CD4-positive, alpha-beta memory T cell (primary cell): ENCODE results near the gene TAF8. TPM values are rescaled to one million over a fixed set of nuclear protein-coding genes. Genes with fewer than 3 reads are reported as not detected.

ENCODE experiments used
- CTCF ChIA-PET: fragments of 350-600 bp; sonication (Branson Sonifier 250); formaldehyde crosslinking; loops from one replicate; lab custom pipeline; 2021; ENCODE audit warnings: inconsistent platforms; ENCODE audit not compliant: partially characterized antibody; lab: Charles Lee
- POLR2A ChIA-PET: fragments of 350-600 bp; sonication (Branson Sonifier 250); formaldehyde crosslinking; loops from one replicate; lab custom pipeline; 2021; ENCODE audit not compliant: partially characterized antibody; lab: Charles Lee
- DNase-seq, 5 donors: peaks; one replicate each; pipeline versions ENCODE4 v3.0.0 to v3.0.0-alpha.2; 2020 to 2022; ENCODE audit warnings: mixed read lengths in 1 of 5
- H3K27ac ChIP-seq: one replicate; pipeline ENCODE4 v1.7.0; 2013; ENCODE audit warnings: low read depth, low read length
- H3K27me3 ChIP-seq: 2 replicates; pipeline ENCODE4 v1.7.0; 2013; ENCODE audit warnings: mild to moderate bottlenecking, low read length, moderate library complexity; ENCODE audit not compliant: insufficient read depth
- H3K36me3 ChIP-seq: 2 replicates; pipeline ENCODE4 v1.7.0; 2013; ENCODE audit warnings: mild to moderate bottlenecking, low read length, moderate library complexity; ENCODE audit not compliant: insufficient read depth
- H3K4me1 ChIP-seq: 2 replicates; pipeline ENCODE4 v1.7.0; 2013; ENCODE audit warnings: mild to moderate bottlenecking, low read length, moderate library complexity; ENCODE audit not compliant: insufficient read depth
- H3K4me3 ChIP-seq, 2 donors: one replicate each; pipeline ENCODE4 v1.7.0; 2013; ENCODE audit warnings: low read length in 2 of 2, mild to moderate bottlenecking in 1 of 2
- H3K9me3 ChIP-seq, 2 donors: one replicate each; pipeline ENCODE4 v1.7.0; 2013; ENCODE audit warnings: low read length in 2 of 2, control low read depth in 1 of 2; ENCODE audit not compliant: control insufficient read depth in 1 of 2
- H3K27ac Mint-ChIP-seq, 7 donors: one replicate each; pipeline ENCODE4 v1.8.0; 2020 to 2021; ENCODE audit warnings: mixed read lengths in 7 of 7, mild to moderate bottlenecking in 6 of 7, inconsistent platforms in 3 of 7, moderate library complexity in 3 of 7
- H3K27me3 Mint-ChIP-seq, 2 donors: one replicate each; pipeline ENCODE4 v1.8.0; 2020 to 2021; ENCODE audit warnings: mixed read lengths in 2 of 2
- H3K36me3 Mint-ChIP-seq, 2 donors: one replicate each; pipeline ENCODE4 v1.8.0; 2020 to 2021; ENCODE audit warnings: mixed read lengths in 2 of 2, inconsistent platforms in 1 of 2, mild to moderate bottlenecking in 1 of 2
- H3K4me1 Mint-ChIP-seq, 4 donors: one replicate each; pipeline ENCODE4 v1.8.0; 2020 to 2021; ENCODE audit warnings: mixed read lengths in 4 of 4, mild to moderate bottlenecking in 1 of 4
- H3K4me3 Mint-ChIP-seq, 8 donors: one replicate each; pipeline ENCODE4 v1.8.0; 2020 to 2021; ENCODE audit warnings: mixed read lengths in 8 of 8, mild to moderate bottlenecking in 7 of 8, moderate library complexity in 6 of 8, inconsistent platforms in 3 of 8
- H3K9me3 Mint-ChIP-seq, 8 donors: one replicate each; pipeline ENCODE4 v1.8.0; 2020 to 2021; ENCODE audit warnings: mixed read lengths in 8 of 8, mild to moderate bottlenecking in 5 of 8, inconsistent platforms in 3 of 8, moderate library complexity in 1 of 8
- intact Hi-C: fragments of 100-400 bp; cut with micrococcal nuclease; formaldehyde crosslinking; loops from one replicate; pipeline ENCODE4 v1.15.1; 2023
- polyA plus RNA-seq, 2 donors: library from polyadenylated mRNA; unstranded; fragments of 300-500 nt; fragmentation: Illumina TruSeq; gene quantifications; one replicate each; pipeline ENCODE4 v1.2.3, GENCODE V29; 2021
- total RNA-seq, 2 experiments: library from RNA; stranded (reverse); gene quantifications; one replicate each; pipeline ENCODE4 v1.2.3, GENCODE V29; 2021

Gene TAF8
- total and polyA plus RNA-seq, 4 experiments from 2014 or later = 10.3 to 40.9 (median 29.2) TPM

DNA sequence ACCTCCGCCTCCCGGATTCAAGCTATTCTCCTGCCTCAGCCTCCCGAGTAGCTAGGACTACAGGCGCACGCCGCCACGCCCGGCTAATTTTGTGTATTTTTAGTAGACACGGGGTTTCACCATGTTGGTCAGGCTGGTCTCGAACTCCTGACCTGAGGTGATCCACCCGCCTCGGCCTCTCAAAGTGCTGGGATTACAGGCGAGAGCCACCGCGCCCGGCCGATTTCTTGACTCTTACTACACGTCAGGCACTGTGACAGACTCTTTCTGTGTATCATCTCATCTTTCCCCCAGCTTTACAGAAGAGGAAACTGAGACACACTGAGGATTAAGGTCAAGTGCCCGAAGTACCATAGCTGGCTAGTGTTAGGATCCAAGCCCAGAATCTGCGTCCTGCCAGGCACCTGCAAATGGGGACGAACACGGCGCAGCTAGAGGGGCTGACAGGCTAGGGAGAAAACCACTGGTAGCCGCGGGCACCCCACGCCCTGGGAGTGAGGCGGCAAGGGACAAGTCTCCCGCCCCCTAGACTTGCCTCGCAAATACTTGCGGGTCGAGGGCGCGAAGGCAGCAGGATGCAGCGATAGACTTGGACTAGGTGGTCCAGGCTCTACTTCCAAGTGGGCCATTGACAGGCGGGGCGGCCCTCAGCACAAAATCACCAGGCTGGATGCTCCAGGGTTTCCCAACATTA, 1.1 kb upstream of the TAF8 start:
- Histone ChIP-seq H3K36me3 (peaks cover 7% of the 10 kb centered on the region), H3K4me1 (peaks cover 68% of the 10 kb centered on the region), H3K27ac (peak overlapping the region; percentile 77), H3K4me3 (peak overlapping the region in 1 of 2 donors; percentile 89), H3K27me3 (no peaks in the 10 kb centered on the region), H3K9me3 (no peaks in the 10 kb centered on the region)
- DNase-seq = peak in 1 of 5 donors; percentile 19
- H3K27ac Mint-ChIP-seq = peak overlapping the region; percentile 95 to 98 (median 97)
- H3K4me3 Mint-ChIP-seq = peak overlapping the region; percentile 91 to 98 (median 96)
- H3K36me3 Mint-ChIP-seq = peaks cover 36 to 53% of the 10 kb centered on the region in 2 donors
- POLR2A ChIA-PET = interaction anchor here (0.6 to 12.8 kb wide), 22 partner anchors 10 to 996 kb away, joined by 3 to 280 read pairs (median 6); partner anchors contain the start of genes BYSL, CCND3, CNPY3 and FRS3
- no peaks in the 10 kb centered on the region for H3K27me3 Mint-ChIP-seq
- intact Hi-C loops = loop anchor here (10.0 kb wide), 1 partner anchor 166 kb away; the partner anchor contains the start of gene MRPS10
- peaks cover 25 to 85% (median 49%) of the 10 kb centered on the region in 4 donors for H3K4me1 Mint-ChIP-seq
- CTCF ChIA-PET = interaction anchor here (0.7 to 15.3 kb wide), 14 partner anchors 7 to 265 kb away, joined by 3 to 178 read pairs (median 7); partner anchors contain the start of genes BYSL, FRS3, MED20 and PRICKLE4
- peaks cover 0 to under 1% (median 0%) of the 10 kb centered on the region in 8 donors for H3K9me3 Mint-ChIP-seq

DNA sequence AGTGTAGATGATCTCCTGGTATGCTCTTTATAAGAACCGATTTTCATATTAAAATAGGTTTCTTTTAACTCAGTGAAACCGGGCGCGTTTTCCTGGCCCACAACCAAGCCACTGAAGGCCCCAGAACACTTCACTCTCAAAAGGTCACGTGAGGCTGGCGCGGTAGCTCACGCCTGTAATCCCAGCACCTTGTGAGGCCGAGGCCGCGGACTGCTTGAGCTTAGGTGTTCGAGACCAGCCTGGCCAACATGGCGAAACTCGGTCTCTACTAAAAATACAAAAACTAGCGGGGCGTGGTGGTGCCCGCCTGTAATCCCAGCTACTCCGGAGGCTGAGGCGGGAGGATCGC, 402 bp upstream of the TAF8 start:
- H3K4me3 Mint-ChIP-seq = peak overlapping the region; percentile 91 to 98 (median 96)
- no peaks in the 10 kb centered on the region for H3K27me3 Mint-ChIP-seq
- Histone ChIP-seq H3K27me3 (no peaks in the 10 kb centered on the region), H3K4me3 (peak overlapping the region in 1 of 2 donors; percentile 89), H3K4me1 (peaks cover 66% of the 10 kb centered on the region), H3K36me3 (peaks cover 7% of the 10 kb centered on the region), H3K27ac (peak overlapping the region; percentile 77), H3K9me3 (no peaks in the 10 kb centered on the region)
- intact Hi-C loops = loop anchor here (1.0 to 10.0 kb wide), 5 partner anchors 54 to 513 kb away; partner anchors contain the start of genes MRPS10, TFEB and TOMM6
- peaks cover 35 to 53% of the 10 kb centered on the region in 2 donors for H3K36me3 Mint-ChIP-seq
- peaks cover 22 to 80% (median 46%) of the 10 kb centered on the region in 4 donors for H3K4me1 Mint-ChIP-seq
- ChIA-PET CTCF (interaction anchor here (1.2 to 15.3 kb wide), 14 partner anchors 7 to 266 kb away, joined by 3 to 178 read pairs (median 8); partner anchors contain the start of genes BYSL, FRS3, MED20 and PRICKLE4), POLR2A (interaction anchor here (0.7 to 12.8 kb wide), 17 partner anchors 11 to 1526 kb away, joined by 3 to 280 read pairs (median 5); partner anchors contain the start of genes BYSL, CCND3, CNPY3 and FRS3)
- H3K27ac Mint-ChIP-seq = peak overlapping the region; percentile 95 to 98 (median 97)
- DNase-seq = peak in 4 of 5 donors; percentile 47 to 74 (median 52)
- H3K9me3 Mint-ChIP-seq = no peaks in the 10 kb centered on the region

DNA sequence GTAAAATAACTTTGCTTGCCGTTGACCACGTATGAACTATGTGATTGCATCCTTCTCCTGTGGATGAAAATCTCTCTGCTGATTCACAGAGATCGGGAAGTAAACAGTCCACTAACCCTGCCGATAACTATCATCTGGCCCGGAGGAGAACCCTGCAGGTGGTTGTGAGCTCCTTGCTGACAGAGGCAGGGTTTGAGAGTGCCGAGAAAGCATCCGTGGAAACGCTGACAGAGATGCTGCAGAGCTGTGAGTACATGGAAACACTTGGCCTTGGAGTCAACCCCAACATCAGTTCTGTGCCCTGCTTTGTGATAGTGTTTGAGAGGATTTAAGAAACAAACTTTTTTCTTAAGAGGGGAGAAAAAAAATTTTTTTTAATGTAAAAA, 937 bp downstream of the TAF8 start:
- peak in 1 of 5 donors; percentile 49 for DNase-seq
- Mint-ChIP-seq H3K36me3 (peaks cover 36 to 53% of the 10 kb centered on the region in 2 donors), H3K4me1 (peaks cover 15 to 71% (median 37%) of the 10 kb centered on the region in 4 donors), H3K27ac (peak overlapping the region in 6 of 7 donors; percentile 63 to 98 (median 91)), H3K9me3 (no peaks in the 10 kb centered on the region), H3K4me3 (peak overlapping the region; percentile 91 to 98 (median 96)), H3K27me3 (no peaks in the 10 kb centered on the region)
- peak overlapping the region; percentile 77 for H3K27ac ChIP-seq
- ChIA-PET POLR2A (interaction anchor here (0.7 to 12.8 kb wide), 16 partner anchors 11 to 1524 kb away, joined by 3 to 280 read pairs (median 6); partner anchors contain the start of genes BYSL, CCND3, MED20 and TOMM6), CTCF (interaction anchor here (0.6 to 15.3 kb wide), 12 partner anchors 9 to 496 kb away, joined by 3 to 178 read pairs (median 6); partner anchors contain the start of genes BYSL, FRS3, MED20 and PRICKLE4)
- intact Hi-C loops = loop anchor here (2.0 kb wide), 1 partner anchor 512 kb away; no protein-coding TSS in a partner anchor
- H3K4me3 ChIP-seq = peak overlapping the region; percentile 89 to 92
- H3K36me3 ChIP-seq = peaks cover 19% of the 10 kb centered on the region
- no peaks in the 10 kb centered on the region for H3K9me3 ChIP-seq
- H3K4me1 ChIP-seq = peaks cover 56% of the 10 kb centered on the region
- H3K27me3 ChIP-seq = no peaks in the 10 kb centered on the region

DNA sequence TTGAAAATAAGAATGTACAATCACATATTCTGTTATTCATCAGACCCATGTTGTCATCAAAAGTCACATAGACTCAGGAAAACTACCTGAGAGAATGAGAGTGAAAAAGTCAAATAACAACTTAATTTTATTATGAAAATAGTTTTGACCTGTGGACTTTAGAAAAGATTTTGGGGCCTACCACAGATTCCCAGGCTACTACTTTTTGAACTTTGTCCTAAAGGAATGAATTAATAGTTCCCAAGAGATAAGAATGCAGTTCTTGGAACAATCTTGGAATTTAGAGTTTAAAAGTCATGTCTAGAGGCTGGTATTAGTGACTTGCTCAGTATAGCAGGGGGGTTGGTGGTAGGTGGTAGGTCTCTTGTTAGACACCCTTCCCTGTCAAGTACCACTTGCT, 3.3 kb downstream of the TAF8 start:
- H3K4me1 ChIP-seq = peaks cover 49% of the 10 kb centered on the region
- no peaks in the 10 kb centered on the region for H3K9me3 ChIP-seq
- no peak overlapping the region for H3K4me3 ChIP-seq
- H3K4me3 Mint-ChIP-seq = no peak overlapping the region
- no peaks in the 10 kb centered on the region for H3K27me3 Mint-ChIP-seq
- POLR2A ChIA-PET = interaction anchor here (1.4 kb wide), 1 partner anchor 118 kb away, joined by 5 read pairs; no protein-coding TSS in a partner anchor
- H3K36me3 ChIP-seq = peaks cover 34% of the 10 kb centered on the region
- no peak for DNase-seq
- CTCF ChIA-PET = interaction anchor here (1.0 to 15.3 kb wide), 3 partner anchors 11 to 270 kb away, joined by 3 to 178 read pairs (median 29); partner anchors contain the start of genes FRS3, PRICKLE4 and TOMM6
- no peaks in the 10 kb centered on the region for H3K27me3 ChIP-seq
- H3K9me3 Mint-ChIP-seq = no peaks in the 10 kb centered on the region
- H3K27ac ChIP-seq = no peak overlapping the region
- peaks cover 14 to 51% (median 34%) of the 10 kb centered on the region in 4 donors for H3K4me1 Mint-ChIP-seq
- H3K27ac Mint-ChIP-seq = no peak overlapping the region
- peaks cover 38 to 53% of the 10 kb centered on the region in 2 donors for H3K36me3 Mint-ChIP-seq
- intact Hi-C loops = no loop called here

DNA sequence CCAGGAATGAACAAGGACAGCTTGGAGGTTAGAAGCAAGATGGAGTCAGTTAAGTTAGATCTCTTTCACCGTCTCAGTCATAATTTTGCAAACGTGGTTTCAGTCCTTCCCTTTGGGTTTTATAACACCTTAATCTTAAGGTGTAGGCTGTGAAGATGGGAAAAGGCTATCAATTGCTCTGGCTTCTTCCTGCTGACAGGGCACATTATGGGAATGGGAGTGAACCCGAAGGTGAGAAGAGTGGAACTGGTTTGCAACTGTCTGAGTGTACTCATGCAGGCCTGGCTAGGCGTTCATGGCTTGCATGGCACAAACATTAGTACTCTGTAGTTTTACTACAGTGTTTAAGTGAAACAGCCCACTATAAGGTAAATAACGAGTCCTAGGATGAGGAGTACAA, 9.4 kb downstream of the TAF8 start:
- Histone ChIP-seq H3K27ac (no peak overlapping the region), H3K27me3 (no peaks in the 10 kb centered on the region), H3K36me3 (peaks cover 51% of the 10 kb centered on the region), H3K9me3 (no peaks in the 10 kb centered on the region), H3K4me1 (no peaks in the 10 kb centered on the region), H3K4me3 (no peak overlapping the region)
- intact Hi-C loops = no loop called here
- Mint-ChIP-seq H3K36me3 (peaks cover 65 to 67% of the 10 kb centered on the region in 2 donors), H3K9me3 (no peaks in the 10 kb centered on the region), H3K27me3 (no peaks in the 10 kb centered on the region), H3K27ac (peak overlapping the region in 1 of 7 donors; percentile 43), H3K4me1 (peaks cover 3 to 9% (median 4%) of the 10 kb centered on the region in 4 donors), H3K4me3 (no peak overlapping the region)
- ChIA-PET CTCF (interaction anchor here (0.6 to 1.1 kb wide), 2 partner anchors 139 to 215 kb away, joined by 3 read pairs; partner anchors contain the start of genes BYSL and MED20), POLR2A (no interaction called here)
- no peak for DNase-seq

DNA sequence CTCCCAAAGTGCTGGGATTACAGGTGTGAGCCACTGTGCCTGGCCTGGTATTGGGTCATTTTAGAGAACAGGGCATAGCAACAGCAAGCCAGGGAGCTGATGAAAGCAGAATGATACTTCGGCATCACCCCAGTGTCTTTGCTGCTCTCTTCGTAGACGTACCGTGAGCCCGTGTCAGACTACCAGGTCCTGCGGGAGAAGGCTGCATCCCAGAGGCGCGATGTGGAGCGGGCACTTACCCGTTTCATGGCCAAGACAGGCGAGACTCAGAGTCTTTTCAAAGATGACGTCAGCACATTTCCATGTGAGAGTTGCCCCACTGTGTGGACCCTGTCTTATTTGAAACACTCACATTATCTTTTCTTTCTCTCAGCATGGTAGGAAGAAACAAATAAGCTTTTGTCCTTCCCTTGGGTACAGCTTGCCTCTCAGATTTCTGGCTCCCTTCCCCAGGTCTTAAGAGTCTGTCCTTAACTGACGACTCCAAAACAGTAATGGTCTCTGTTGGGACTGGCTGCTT, 15.9 kb downstream of the TAF8 start:
- H3K4me1 Mint-ChIP-seq = peaks cover 0 to 7% (median 2%) of the 10 kb centered on the region in 4 donors
- intact Hi-C loops = no loop called here
- no peaks in the 10 kb centered on the region for H3K9me3 ChIP-seq
- no peaks in the 10 kb centered on the region for H3K27me3 Mint-ChIP-seq
- no peaks in the 10 kb centered on the region for H3K4me1 ChIP-seq
- no peak overlapping the region for H3K27ac Mint-ChIP-seq
- POLR2A ChIA-PET = interaction anchor here (0.8 kb wide), 1 partner anchor 18 kb away, joined by 3 read pairs; no protein-coding TSS in a partner anchor
- H3K36me3 ChIP-seq = peaks cover 57% of the 10 kb centered on the region
- no peak overlapping the region for H3K4me3 Mint-ChIP-seq
- no peak overlapping the region for H3K4me3 ChIP-seq
- H3K9me3 Mint-ChIP-seq = no peaks in the 10 kb centered on the region
- peaks cover 19 to 34% of the 10 kb centered on the region in 2 donors for H3K36me3 Mint-ChIP-seq
- no peaks in the 10 kb centered on the region for H3K27me3 ChIP-seq
- DNase-seq = no peak
- H3K27ac ChIP-seq = no peak overlapping the region
- CTCF ChIA-PET = interaction anchor here (2.1 kb wide), 1 partner anchor 38 kb away, joined by 5 read pairs; no protein-coding TSS in a partner anchor
